Measurements from ENCODE around the gene CRYBA4. TPM values are rescaled to one million over a fixed set of nuclear protein-coding genes. Genes with fewer than 3 reads are reported as not detected.
A peak's percentile ranks its signal among the peaks of the same experiment; 100 is the strongest.

CRYBA4 gene
- total RNA-seq, 1 experiment from 2014 or later = 0.52 TPM

- H3K9me3 Mint-ChIP-seq = no peaks in the 10 kb centered on the region; a peak in 1 of 5 replicates
- H3K79me1 ChIP-seq (ENCODE audit: insufficient read depth, low read depth, low read length, poor library complexity, severe bottlenecking) = no peaks in the 10 kb centered on the region
- H3K56ac ChIP-seq (ENCODE audit: insufficient read length, low read depth, low read length) = no peak overlapping the region
- H3K9me3 ChIP-seq (ENCODE audit: control insufficient read depth, low read depth, low read length) = no peaks in the 10 kb centered on the region
- peak overlapping the region; percentile 4 for H3K4me2 ChIP-seq (ENCODE audit: insufficient read depth, insufficient read length, low read length)
- H3K27ac Mint-ChIP-seq = peak overlapping the region; percentile 38 to 98 (median 83); a peak in 5 of 7 replicates
- H2AFZ ChIP-seq (ENCODE audit: low read length) = no peak overlapping the region
- H3K23ac ChIP-seq (ENCODE audit: insufficient read length, low read depth, low read length) = no peak overlapping the region
- H3K27ac ChIP-seq (ENCODE audit: insufficient read length, low read depth, low read length) = no peak overlapping the region
- H4K8ac ChIP-seq (replicated peaks; ENCODE audit: insufficient read length, low read depth, low read length) = no peak overlapping the region
- no peak overlapping the region for H4K91ac ChIP-seq (ENCODE audit: insufficient read length, low read depth, low read length)
- no peak overlapping the region for H2BK15ac ChIP-seq (ENCODE audit: low read depth, low read length)
- no peak for TF ChIP-seq CTCF (conservative IDR thresholded peaks at IDR 0.05)
- peak overlapping the region; percentile 39 for H3K18ac ChIP-seq (ENCODE audit: insufficient read length, low read depth, low read length)
- peaks cover 22 to 54% (median 37%) of the 10 kb centered on the region in 3 experiments; a peak in 6 of 7 replicates for H3K36me3 Mint-ChIP-seq (ENCODE audit: insufficient read depth in 1 of 3, low read depth in 3 of 3)
- 0 out of 2 replicates have a peak overlapping the region, but pooled peaks have one; percentile 12 for H3K14ac ChIP-seq (ENCODE audit: insufficient read depth, low read length)
- no peak overlapping the region for H4K5ac ChIP-seq (ENCODE audit: insufficient read length, low read depth, low read length)
- H3K9ac ChIP-seq (ENCODE audit: extremely low read depth, insufficient read length, low read length) = no peak overlapping the region
- no peaks in the 10 kb centered on the region for H3K27me3 ChIP-seq (ENCODE audit: insufficient read depth, low read length)
- H3K27me3 Mint-ChIP-seq (ENCODE audit: low read depth) = peaks cover 14% of the 10 kb centered on the region
- no peak for DNase-seq
- no peak overlapping the region for H2BK5ac ChIP-seq (ENCODE audit: insufficient read length, low read length)
- H3K79me2 ChIP-seq (ENCODE audit: insufficient read depth, low read length) = no peaks in the 10 kb centered on the region; the same call in 1 of the 2 replicates
- peak overlapping the region in 1 of 2 experiments; percentile 61; a peak in 1 of 5 replicates for H3K4me3 Mint-ChIP-seq
- peaks cover 16% of the 10 kb centered on the region for H3K23me2 ChIP-seq (ENCODE audit: insufficient read length, low read depth, low read length, poor library complexity, severe bottlenecking)
- WGBS (ENCODE audit: extremely low coverage, insufficient read length, low lambda C conversion rate) = no CpG with 5 or more reads among the region's 7 CpGs
- no peak overlapping the region for H2BK20ac ChIP-seq (ENCODE audit: low read depth, low read length, poor library complexity, severe bottlenecking)
- no peak overlapping the region for H2BK120ac ChIP-seq (ENCODE audit: low read depth, low read length, poor library complexity, severe bottlenecking)
- no peaks in the 10 kb centered on the region for H4K20me1 ChIP-seq (ENCODE audit: control insufficient read depth, insufficient read depth, insufficient read length)
- H3T11ph ChIP-seq (ENCODE audit: low read length) = no peak overlapping the region
- H3K4me1 Mint-ChIP-seq = peaks cover 44 to 63% of the 10 kb centered on the region in 2 experiments
- no peak overlapping the region for H2BK12ac ChIP-seq (ENCODE audit: insufficient read length, low read depth, low read length)
- no peak overlapping the region for H2AK5ac ChIP-seq (ENCODE audit: insufficient read length, low read length)
- no peak overlapping the region for H3K4ac ChIP-seq (ENCODE audit: low read depth, low read length)
- H3K4me1 ChIP-seq (ENCODE audit: insufficient read depth, low read length) = no peaks in the 10 kb centered on the region; the same call in 1 of the 2 replicates
These were observed 39.3 kb downstream of the CRYBA4 start for GRCh38 chr22:26660961-26661578.
